Measurements from ENCODE around the gene PEDS1. TPM values are rescaled to one million over a fixed set of nuclear protein-coding genes. Genes with fewer than 3 reads are reported as not detected.

PEDS1 gene
- total and polyA plus RNA-seq, 2 of the 13 experiments (the other 11 are each of a cell fraction or from before 2014, with no cell fraction given): 30.5 to 93.9 TPM

DNA sequence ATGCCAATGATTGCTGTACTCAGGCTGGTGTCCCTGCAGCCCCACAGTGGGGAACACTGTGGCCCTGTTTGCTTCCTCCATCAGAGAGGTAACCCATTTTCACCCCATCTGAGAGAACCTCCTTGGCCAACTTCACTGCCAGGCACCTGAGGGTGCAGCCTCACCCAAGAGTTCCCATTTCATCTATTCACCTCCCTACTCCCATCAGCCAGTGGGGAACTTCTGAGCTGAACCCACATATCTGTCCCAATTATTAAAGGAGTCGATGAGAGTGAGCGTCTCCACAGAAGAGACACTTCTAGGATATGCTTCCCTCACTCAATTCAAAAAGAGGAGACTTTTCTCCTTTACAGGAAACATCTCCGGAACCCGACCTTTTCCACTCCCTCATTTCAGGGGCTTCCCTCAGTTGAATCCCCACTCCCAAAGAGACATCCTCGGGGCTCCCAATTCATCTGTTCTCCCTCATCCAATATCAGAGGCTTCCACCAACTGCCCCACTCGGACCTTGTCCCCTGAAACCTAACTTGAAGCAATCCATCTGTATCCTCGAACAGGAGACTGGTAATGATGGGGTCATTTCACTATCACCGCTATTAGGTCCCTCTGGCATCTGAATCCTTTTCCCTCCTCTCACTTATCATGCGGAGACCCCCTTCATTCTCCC, 41.6 kb downstream of the PEDS1 start:
- DNase-seq (ENCODE audit: low spot score) (no peak), FAIRE-seq (no peak), ATAC-seq (no peak)
- Histone ChIP-seq H3K9ac (ENCODE audit: insufficient read depth, low read depth, low read length) (peak overlapping the region; percentile 92), H3K27me3 (ENCODE audit: control insufficient read depth in 1 of 2, insufficient read depth in 2 of 2, low read length in 2 of 2) (no peaks in the 10 kb centered on the region; a peak in 1 of 5 replicates), H3K27ac (ENCODE audit: extremely low read length, insufficient read depth, low read length) (peak overlapping the region; percentile 84), H3K4me1 (ENCODE audit: insufficient read depth, low read length) (peaks cover 79% of the 10 kb centered on the region), H2AFZ (ENCODE audit: low read length) (no peak overlapping the region), H3K4me3 (replicated peaks in 1 of 3; ENCODE audit: insufficient read depth in 1 of 3, low read depth in 2 of 3, low read length in 3 of 3) (peak overlapping the region; percentile 94 to 96 (median 94)), H4K20me1 (ENCODE audit: insufficient read depth, low read length) (peaks cover 53% of the 10 kb centered on the region), H3K79me2 (ENCODE audit: insufficient read depth, low read length) (peaks cover 77% of the 10 kb centered on the region), H3K9me3 (ENCODE audit: low read length) (no peaks in the 10 kb centered on the region), H3K4me2 (ENCODE audit: low read depth, low read length) (peak overlapping the region; percentile 92), H3K36me3 (replicated peaks in 1 of 2; ENCODE audit: control insufficient read depth in 1 of 2, insufficient read depth in 2 of 2, low read length in 2 of 2) (peaks cover 9 to 14% of the 10 kb centered on the region in 2 experiments; a peak in 4 of 5 replicates)
- in situ Hi-C loops (cut with HindIII; ENCODE audit: extremely low pct_ligation_motif_present, low pct_unique_long_range_greater_than_20kb) (loop anchor here (10.0 kb wide), 1 partner anchor 473 kb away; no protein-coding TSS in a partner anchor), intact Hi-C loops (cut with micrococcal nuclease; ENCODE audit: unreplicated experiment) (loop anchor here (5.0 kb wide), 1 partner anchor 350 kb away; no protein-coding TSS in a partner anchor)
- WGBS (ENCODE audit: low lambda C conversion rate): 2% methylated on average over 9 of the region's 9 CpGs
- TSS peak; percentile 54 for BruUV-seq (replicated peaks)
- CTCF ChIA-PET (ENCODE audit: low intra/inter-chr PET ratio, low total read pairs): interaction anchor here (1.1 kb wide), 1 partner anchor 67 kb away, joined by 4 read pairs; no protein-coding TSS in a partner anchor
- POLR2A ChIA-PET: interaction anchor here (0.9 to 5.8 kb wide), 3 partner anchors 13 to 60 kb away, joined by 3 to 91 read pairs (median 12); partner anchors contain the start of gene PEDS1
- peak; percentile 44; the same call in 1 of the 2 replicates for TF ChIP-seq HNF4A (CRISPR knock-in tag; IDR thresholded peaks at IDR 0.05)
- TF ChIP-seq FOXK2 (IDR thresholded peaks at IDR 0.05): no peak
- TF ChIP-seq, protein P1, sequence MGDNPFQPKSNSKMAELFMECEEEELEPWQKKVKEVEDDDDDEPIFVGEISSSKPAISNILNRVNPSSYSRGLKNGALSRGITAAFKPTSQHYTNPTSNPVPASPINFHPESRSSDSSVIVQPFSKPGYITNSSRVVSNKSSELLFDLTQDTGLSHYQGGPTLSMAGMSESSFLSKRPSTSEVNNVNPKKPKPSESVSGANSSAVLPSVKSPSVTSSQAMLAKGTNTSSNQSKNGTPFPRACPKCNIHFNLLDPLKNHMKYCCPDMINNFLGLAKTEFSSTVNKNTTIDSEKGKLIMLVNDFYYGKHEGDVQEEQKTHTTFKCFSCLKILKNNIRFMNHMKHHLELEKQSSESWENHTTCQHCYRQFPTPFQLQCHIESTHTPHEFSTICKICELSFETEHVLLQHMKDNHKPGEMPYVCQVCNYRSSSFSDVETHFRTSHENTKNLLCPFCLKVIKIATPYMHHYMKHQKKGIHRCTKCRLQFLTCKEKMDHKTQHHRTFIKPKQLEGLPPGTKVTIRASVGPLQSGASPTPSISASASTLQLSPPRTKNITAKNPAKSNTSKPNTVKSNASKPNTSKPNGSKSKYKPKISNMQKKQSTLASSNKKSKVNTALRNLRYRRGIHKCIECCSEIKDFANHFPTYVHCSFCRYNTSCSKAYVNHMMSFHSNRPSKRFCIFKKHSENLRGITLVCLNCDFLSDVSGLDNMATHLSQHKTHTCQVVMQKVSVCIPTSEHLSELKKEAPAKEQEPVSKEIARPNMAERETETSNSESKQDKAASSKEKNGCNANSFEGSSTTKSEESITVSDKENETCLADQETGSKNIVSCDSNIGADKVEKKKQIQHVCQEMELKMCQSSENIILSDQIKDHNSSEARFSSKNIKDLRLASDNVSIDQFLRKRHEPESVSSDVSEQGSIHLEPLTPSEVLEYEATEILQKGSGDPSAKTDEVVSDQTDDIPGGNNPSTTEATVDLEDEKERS (CRISPR knock-in tag; IDR thresholded peaks at IDR 0.05): 0 out of 2 replicates have a peak, but pooled peaks have one; percentile 17
- TF ChIP-seq NR2C2 (CRISPR knock-in tag; IDR thresholded peaks at IDR 0.05; ENCODE audit: borderline replicate concordance): no peak
- TF ChIP-seq, protein P2, sequence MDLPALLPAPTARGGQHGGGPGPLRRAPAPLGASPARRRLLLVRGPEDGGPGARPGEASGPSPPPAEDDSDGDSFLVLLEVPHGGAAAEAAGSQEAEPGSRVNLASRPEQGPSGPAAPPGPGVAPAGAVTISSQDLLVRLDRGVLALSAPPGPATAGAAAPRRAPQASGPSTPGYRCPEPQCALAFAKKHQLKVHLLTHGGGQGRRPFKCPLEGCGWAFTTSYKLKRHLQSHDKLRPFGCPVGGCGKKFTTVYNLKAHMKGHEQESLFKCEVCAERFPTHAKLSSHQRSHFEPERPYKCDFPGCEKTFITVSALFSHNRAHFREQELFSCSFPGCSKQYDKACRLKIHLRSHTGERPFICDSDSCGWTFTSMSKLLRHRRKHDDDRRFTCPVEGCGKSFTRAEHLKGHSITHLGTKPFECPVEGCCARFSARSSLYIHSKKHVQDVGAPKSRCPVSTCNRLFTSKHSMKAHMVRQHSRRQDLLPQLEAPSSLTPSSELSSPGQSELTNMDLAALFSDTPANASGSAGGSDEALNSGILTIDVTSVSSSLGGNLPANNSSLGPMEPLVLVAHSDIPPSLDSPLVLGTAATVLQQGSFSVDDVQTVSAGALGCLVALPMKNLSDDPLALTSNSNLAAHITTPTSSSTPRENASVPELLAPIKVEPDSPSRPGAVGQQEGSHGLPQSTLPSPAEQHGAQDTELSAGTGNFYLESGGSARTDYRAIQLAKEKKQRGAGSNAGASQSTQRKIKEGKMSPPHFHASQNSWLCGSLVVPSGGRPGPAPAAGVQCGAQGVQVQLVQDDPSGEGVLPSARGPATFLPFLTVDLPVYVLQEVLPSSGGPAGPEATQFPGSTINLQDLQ (CRISPR knock-in tag; IDR thresholded peaks at IDR 0.05): 0 out of 2 replicates have a peak, but pooled peaks have one; percentile 27
- TF ChIP-seq SNAPC2 (CRISPR knock-in tag; IDR thresholded peaks at IDR 0.05): 0 out of 2 replicates have a peak, but pooled peaks have one; percentile 6
- no peak for TF ChIP-seq GTF2F1 (IDR thresholded peaks at IDR 0.05; ENCODE audit: low read length)
- TF ChIP-seq, protein P3, sequence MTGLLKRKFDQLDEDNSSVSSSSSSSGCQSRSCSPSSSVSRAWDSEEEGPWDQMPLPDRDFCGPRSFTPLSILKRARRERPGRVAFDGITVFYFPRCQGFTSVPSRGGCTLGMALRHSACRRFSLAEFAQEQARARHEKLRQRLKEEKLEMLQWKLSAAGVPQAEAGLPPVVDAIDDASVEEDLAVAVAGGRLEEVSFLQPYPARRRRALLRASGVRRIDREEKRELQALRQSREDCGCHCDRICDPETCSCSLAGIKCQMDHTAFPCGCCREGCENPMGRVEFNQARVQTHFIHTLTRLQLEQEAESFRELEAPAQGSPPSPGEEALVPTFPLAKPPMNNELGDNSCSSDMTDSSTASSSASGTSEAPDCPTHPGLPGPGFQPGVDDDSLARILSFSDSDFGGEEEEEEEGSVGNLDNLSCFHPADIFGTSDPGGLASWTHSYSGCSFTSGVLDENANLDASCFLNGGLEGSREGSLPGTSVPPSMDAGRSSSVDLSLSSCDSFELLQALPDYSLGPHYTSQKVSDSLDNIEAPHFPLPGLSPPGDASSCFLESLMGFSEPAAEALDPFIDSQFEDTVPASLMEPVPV (CRISPR knock-in tag; IDR thresholded peaks at IDR 0.05): 0 out of 2 replicates have a peak, but pooled peaks have one; percentile 11
- TF ChIP-seq SMAD9 (CRISPR knock-in tag; IDR thresholded peaks at IDR 0.05): no peak
- 0 out of 2 replicates have a peak, but pooled peaks have one; percentile 6 for TF ChIP-seq FOSL2 (CRISPR knock-in tag; IDR thresholded peaks at IDR 0.05)

Measured in HepG2 (cell line).